Transverse colon (tissue), 4 donors: ENCODE data around the gene P3H1.

Experiments
- CTCF ChIP-seq, 5 experiments: fragments of 200-600 bp in 3 of 5; fragments of 450-650 bp in 2 of 5; sonication (generic) in 3 of 5; IDR thresholded peaks; 1 replicate in 2 of 5; 2 replicates in 3 of 5; pipeline ENCODE4 v1.5.1; 2016 to 2017; ENCODE audit warnings: antibody characterized with exemption in 5 of 5, inconsistent platforms in 3 of 5, mild to moderate bottlenecking in 2 of 5, moderate library complexity in 1 of 5
- EP300 ChIP-seq: sonication (generic); formaldehyde crosslinking; IDR thresholded peaks from one replicate; pipeline ENCODE4 v1.6.1; 2017; ENCODE audit warnings: antibody characterized with exemption, low read depth
- POLR2AphosphoS5 ChIP-seq, 3 donors: sonication (generic); formaldehyde crosslinking; IDR thresholded peaks; one replicate each; pipeline ENCODE4 v1.6.1; 2016; ENCODE audit warnings: antibody characterized with exemption in 3 of 3

DNA sequence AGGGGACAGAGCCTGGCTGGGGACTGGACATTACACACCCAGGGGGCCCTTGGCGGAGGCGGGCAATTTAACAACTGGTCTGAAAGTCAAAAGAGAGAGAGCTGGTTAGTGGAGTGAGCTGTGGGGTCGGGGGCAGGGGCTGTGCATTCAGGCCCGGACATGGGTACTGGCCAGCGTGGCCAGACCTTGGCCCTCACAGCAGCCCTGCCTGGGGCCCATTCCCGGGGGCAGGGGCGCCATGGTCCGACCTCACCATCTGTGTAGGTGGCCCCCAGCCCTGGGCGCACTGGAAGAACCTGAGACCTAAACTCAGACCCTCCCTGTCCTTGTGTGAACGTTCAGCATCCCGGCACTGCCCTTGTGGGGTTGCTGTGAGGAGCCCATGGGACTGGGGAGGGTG lies 31.8 kb downstream of the P3H1 start:
- no peak for TF ChIP-seq EP300
- TF ChIP-seq CTCF (IDR thresholded peaks at IDR 0.05) = no peak
- TF ChIP-seq POLR2AphosphoS5 (IDR thresholded peaks at IDR 0.05) = no peak
